Measurements from ENCODE around the gene EIF3B.
A peak's percentile ranks its signal among the peaks of the same experiment; 100 is the strongest.
"Not testable (repeated sequence)": the region's sequence is repeated elsewhere in the genome, so short reads cannot be mapped to it uniquely, and the experiment has no call there.

EIF3B gene

GRCh38 chr7:2402687-2403013 is 48.0 kb downstream of the EIF3B start:
- no peak for DNase-seq (ENCODE audit: low read depth)

GRCh38 chr7:2403014-2403717 is 48.5 kb downstream of the EIF3B start, which contains the start of gene CHST12:
Gene CHST12 (plus strand): TSS chr7:2403611. CDS start chr7:2432640, 29,029 bp downstream.
- peak; percentile 89 for DNase-seq (ENCODE audit: low read depth)

GRCh38 chr7:2403718-2404648 is 49.4 kb downstream of the EIF3B start:
- DNase-seq (ENCODE audit: low read depth) = peak; percentile 13

DNA sequence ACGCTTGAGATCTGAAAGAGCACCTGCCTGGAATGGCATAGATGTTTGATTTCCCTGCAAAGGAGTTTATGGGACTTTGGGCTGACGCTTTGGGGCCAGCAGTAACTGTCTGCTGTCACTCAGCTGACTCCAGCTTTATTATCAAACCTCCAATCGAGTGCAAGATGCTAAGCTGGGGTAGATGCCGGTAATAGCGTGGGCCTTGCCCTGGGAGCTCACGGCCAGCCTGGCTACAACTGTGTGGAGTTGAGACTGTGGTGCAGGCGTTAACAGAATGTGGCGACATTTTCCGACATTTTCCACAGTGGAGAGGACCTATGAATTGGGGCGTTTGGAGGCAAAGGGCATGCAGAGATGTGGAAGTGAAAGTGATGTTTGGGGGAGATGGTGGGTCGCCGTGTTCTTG is 50.1 kb downstream of the EIF3B start:
- no peak for DNase-seq (ENCODE audit: low read depth)

- DNase-seq (ENCODE audit: low read depth) = no peak
These were observed 50.6 kb downstream of the EIF3B start for GRCh38 chr7:2405201-2405600.

- DNase-seq (ENCODE audit: low read depth) = peak; percentile 37
These were observed 51.1 kb downstream of the EIF3B start for GRCh38 chr7:2405601-2406345.

DNA sequence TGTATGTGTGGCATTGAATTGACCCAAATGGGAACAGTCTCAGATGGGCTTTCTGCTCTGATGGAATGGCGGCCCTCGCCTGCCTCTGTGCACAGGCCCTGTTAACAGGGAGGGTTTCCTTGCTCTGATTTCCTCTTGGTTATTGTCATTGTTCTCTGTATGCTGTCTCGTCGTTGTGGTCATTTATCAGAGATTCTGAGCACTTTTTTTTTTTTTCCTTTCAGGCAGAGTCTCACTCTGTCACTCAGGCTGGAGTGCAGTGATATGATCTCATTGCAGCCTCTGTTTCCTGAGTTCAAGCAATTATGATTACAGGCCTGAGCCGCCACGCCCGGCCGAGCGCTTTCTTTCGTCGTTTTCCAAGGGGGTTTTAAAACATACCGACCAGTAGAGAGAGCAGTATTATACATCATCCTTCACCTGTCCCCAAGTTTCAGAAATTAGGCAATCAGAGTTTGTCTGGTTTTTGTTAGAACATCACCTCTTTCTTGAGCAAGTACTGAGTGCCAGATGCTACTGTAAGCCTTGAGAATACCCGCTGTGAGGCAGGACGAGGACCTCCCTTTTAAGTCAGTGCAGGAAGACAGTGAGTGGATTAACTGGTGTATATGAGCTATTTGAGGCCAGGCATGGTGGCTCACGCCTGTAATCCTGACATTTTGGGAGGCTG is 55.3 kb downstream of the EIF3B start:
- DNase-seq (ENCODE audit: low read depth) = no peak

GRCh38 chr7:2411049-2411448 is 56.4 kb downstream of the EIF3B start:
- DNase-seq (ENCODE audit: low read depth) = no peak

DNA sequence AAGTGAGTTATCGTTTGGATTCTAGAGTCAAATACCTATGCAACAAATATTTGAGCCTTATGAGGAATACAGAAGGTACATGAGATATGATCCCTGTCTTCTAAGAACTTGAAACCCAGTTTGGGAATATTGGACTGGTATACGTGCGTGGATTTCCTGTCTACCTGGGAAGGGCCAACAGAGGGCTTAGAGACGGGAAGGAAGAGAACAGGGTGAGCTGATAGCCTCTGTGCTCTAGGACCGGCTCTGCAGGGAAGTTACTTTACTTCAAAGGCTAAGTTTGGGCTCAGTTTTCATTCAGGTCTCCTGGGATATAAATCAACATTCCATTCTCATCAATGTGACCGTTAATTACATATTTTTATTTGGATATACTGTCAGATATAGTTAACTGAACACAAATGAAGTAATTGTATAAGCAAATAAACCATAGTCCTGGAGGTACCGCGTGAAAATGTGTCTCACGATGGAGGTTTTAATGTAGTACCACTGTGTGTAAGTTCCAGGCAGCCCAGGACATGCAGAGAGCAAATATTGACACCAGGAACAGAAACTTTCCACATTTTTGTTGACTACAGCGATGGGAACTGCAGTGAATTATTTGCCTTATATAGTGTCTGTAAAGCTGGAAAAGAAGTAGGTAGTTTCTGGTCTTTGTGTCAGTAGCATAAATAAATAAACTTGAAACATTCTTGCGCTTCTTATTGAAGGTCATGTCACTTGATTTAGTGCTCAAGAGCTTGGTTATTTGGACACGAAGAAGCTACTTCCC is 57.4 kb downstream of the EIF3B start:
- no peak for DNase-seq (ENCODE audit: low read depth)

GRCh38 chr7:2412587-2413201 is 58.1 kb downstream of the EIF3B start:
- no peak for DNase-seq (ENCODE audit: low read depth)

DNA sequence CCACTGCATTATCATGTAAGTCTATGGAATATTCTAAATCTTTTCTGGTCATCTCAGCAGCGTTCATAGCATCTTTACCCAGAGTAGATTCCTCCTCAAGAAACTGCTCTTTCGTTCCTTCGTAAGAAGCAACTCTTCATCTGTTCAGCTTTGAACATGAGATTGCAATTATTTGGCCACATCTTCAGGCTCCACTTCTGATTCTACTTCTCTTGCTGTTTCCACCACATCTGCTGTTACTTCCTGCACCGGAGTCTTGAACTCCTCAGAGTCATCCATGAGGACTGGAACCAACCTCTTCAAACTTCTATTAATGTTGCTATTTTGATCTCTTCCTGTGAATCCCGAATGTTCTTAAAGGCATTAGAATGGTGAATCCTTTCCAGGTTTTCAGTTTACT is 61.4 kb downstream of the EIF3B start:
- no peak for DNase-seq (ENCODE audit: low read depth)

DNA sequence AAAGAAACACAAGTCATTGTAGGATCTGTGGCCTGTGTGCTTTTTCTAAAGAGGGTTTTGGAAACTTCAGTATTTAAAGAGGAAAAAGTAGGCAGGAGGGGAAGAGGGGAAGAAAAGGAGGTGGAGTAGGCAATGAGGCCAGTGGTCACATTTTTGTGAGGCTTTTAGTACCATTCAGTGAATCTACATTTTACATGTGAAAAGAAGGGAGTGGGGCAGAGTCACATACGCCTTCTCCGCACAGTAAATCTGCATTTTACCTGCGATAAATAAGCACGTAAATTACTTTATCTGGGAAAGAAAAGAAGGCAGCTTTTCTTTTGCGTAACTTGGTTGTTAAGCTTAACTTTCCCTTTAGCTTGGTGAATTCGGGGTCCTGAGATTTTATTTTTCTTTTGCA is 62.0 kb downstream of the EIF3B start:
- no peak for DNase-seq (ENCODE audit: low read depth)

GRCh38 chr7:2417178-2417577 is 62.6 kb downstream of the EIF3B start:
- DNase-seq (ENCODE audit: low read depth) = not testable (repeated sequence)

DNA sequence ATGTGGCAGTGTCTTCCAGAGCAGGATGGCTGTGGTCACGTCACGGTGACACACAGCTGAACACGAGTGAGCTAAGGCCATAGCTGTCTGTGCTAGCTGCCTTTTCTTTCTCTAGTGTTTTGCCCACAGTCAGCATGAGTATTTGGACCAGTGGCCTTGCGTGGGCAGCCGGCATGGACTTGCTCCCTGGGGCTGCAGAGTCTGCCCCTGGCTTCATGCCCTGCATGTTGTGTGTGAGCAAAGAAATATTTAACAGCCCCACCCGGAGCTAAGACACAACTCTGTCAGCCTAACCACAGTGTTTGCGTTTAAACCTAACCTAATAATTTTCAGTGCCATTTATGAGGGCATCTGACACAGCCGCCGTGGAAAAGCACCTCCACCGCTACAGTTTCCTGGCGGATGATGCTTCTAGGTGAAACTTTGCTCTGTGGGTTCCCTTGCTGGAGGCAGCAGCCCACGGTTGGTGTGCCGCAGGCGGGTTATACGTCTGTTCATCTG is 63.4 kb downstream of the EIF3B start:
- peak; percentile 11 for DNase-seq (ENCODE audit: low read depth)

- DNase-seq (ENCODE audit: low read depth) = no peak
These were observed 65.7 kb downstream of the EIF3B start for GRCh38 chr7:2420216-2420933.

DNA sequence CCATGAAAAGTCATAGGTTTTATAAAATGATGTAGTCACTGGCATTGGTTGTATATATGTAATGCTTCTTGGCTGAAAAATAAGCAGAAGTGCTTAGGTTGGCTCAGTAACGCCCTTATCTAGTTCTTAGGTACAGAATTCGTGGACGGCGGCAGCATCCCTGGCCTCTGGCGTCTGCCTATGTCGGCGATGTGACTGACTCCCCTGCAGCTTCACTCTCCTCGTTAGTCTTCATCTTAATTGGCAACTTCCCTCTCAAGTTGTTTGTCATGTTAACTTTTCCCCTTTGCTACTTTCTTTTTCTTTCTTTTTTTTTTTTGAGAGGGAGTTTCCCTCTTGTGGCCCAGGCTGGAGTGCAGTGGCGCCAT is 67.3 kb downstream of the EIF3B start:
- DNase-seq (ENCODE audit: low read depth) = no peak

GRCh38 chr7:2425749-2426148 is 71.1 kb downstream of the EIF3B start:
- no peak for DNase-seq (ENCODE audit: low read depth)
